Thymus (tissue), 11 donors: Measurements from ENCODE around the gene CXorf58. TPM values are rescaled to one million over a fixed set of nuclear protein-coding genes. Genes with fewer than 3 reads are reported as not detected.
"Not testable (repeated sequence)": the region's sequence is repeated elsewhere in the genome, so short reads cannot be mapped to it uniquely, and the experiment has no call there.

Source experiments
- DNase-seq, 9 donors: peaks; one replicate each; pipeline ENCODE4 v3.0.0-alpha.2; 2013; ENCODE audit warnings: low spot score in 9 of 9, low read depth in 6 of 9, missing footprints in 1 of 9
- H3K27ac ChIP-seq, 2 donors: one replicate each; pipeline ENCODE4 v1.5.1; 2013; ENCODE audit warnings: control low read depth in 1 of 2, low read depth in 1 of 2, low read length in 1 of 2, mild to moderate bottlenecking in 1 of 2, moderate library complexity in 1 of 2
- H3K27me3 ChIP-seq, 2 donors: one replicate each; pipeline ENCODE4 v1.5.1; 2013; ENCODE audit warnings: low read length in 1 of 2; ENCODE audit not compliant: control insufficient read depth in 2 of 2, insufficient read depth in 1 of 2
- H3K36me3 ChIP-seq, 2 donors: one replicate each; pipeline ENCODE4 v1.5.1; 2013; ENCODE audit warnings: low read length in 1 of 2, mild to moderate bottlenecking in 1 of 2, moderate library complexity in 1 of 2; ENCODE audit not compliant: control insufficient read depth in 2 of 2, insufficient read depth in 2 of 2
- H3K4me1 ChIP-seq, 2 donors: one replicate each; pipeline ENCODE4 v1.5.1; 2013; ENCODE audit warnings: low read length in 2 of 2; ENCODE audit not compliant: control insufficient read depth in 2 of 2, insufficient read depth in 2 of 2
- H3K4me3 ChIP-seq, 2 donors: one replicate each; pipeline ENCODE4 v1.5.1; 2013; ENCODE audit warnings: low read length in 2 of 2, control low read depth in 1 of 2, mild to moderate bottlenecking in 1 of 2
- H3K9me3 ChIP-seq, 2 donors: one replicate each; pipeline ENCODE4 v1.5.1; 2013; ENCODE audit warnings: low read length in 1 of 2, mild to moderate bottlenecking in 1 of 2; ENCODE audit not compliant: control insufficient read depth in 2 of 2, insufficient read depth in 1 of 2
- WGBS: extraction: QIAGEN DNeasy Blood & Tissue Kit; methylation state at CpG from one replicate; pipeline ENCODE4 v1.1.7; 2013; 5-methylcytosine and 5-hydroxymethylcytosine counted together
- polyA plus RNA-seq: library from polyadenylated mRNA; stranded (reverse); fragments of 200-250 nt; gene quantifications from one replicate; pipeline ENCODE4 v1.2.3, GENCODE V29; 2013
- total RNA-seq: library from RNA; stranded (reverse); fragments of 120-200 nt; gene quantifications from one replicate; pipeline ENCODE4 v1.2.4, GENCODE V29; 2013
- donor health status: healthy.

Gene CXorf58
- total and polyA plus RNA-seq, 2 donors = 0.09 to 0.18 TPM

GRCh38 chrX:23883737-23884354, 24.0 kb upstream of the CXorf58 start:
- Histone ChIP-seq H3K27ac (no peak overlapping the region), H3K27me3 (no peaks in the 10 kb centered on the region), H3K9me3 (no peaks in the 10 kb centered on the region), H3K36me3 (no peaks in the 10 kb centered on the region), H3K4me3 (no peak overlapping the region), H3K4me1 (no peaks in the 10 kb centered on the region)
- WGBS = 92% methylated on average over 9 of the region's 9 CpGs
- no peak for DNase-seq

- no peak for DNase-seq
- WGBS = 47% methylated on average over 4 of the region's 4 CpGs
- no peaks in the 10 kb centered on the region for H3K9me3 ChIP-seq
- no peak overlapping the region for H3K4me3 ChIP-seq
- no peaks in the 10 kb centered on the region for H3K27me3 ChIP-seq
- H3K27ac ChIP-seq = no peak overlapping the region
- no peaks in the 10 kb centered on the region for H3K4me1 ChIP-seq
- no peaks in the 10 kb centered on the region for H3K36me3 ChIP-seq
These were observed 23.3 kb upstream of the CXorf58 start for GRCh38 chrX:23884427-23885024.

- DNase-seq = no peak
- Histone ChIP-seq H3K4me1 (no peaks in the 10 kb centered on the region), H3K4me3 (no peak overlapping the region), H3K36me3 (no peaks in the 10 kb centered on the region), H3K27ac (no peak overlapping the region), H3K9me3 (no peaks in the 10 kb centered on the region), H3K27me3 (no peaks in the 10 kb centered on the region)
- WGBS = 97% methylated on average over 3 of the region's 3 CpGs
These were observed 22.0 kb upstream of the CXorf58 start for GRCh38 chrX:23885803-23886202.

- 98% methylated on average over 6 of the region's 6 CpGs for WGBS
- no peaks in the 10 kb centered on the region for H3K4me1 ChIP-seq
- H3K27me3 ChIP-seq = no peaks in the 10 kb centered on the region
- H3K9me3 ChIP-seq = no peaks in the 10 kb centered on the region
- H3K4me3 ChIP-seq = no peak overlapping the region
- no peak for DNase-seq
- H3K36me3 ChIP-seq = no peaks in the 10 kb centered on the region
- H3K27ac ChIP-seq = no peak overlapping the region
These were observed 20.4 kb upstream of the CXorf58 start for GRCh38 chrX:23887451-23887850.

- WGBS = 93% methylated on average over 4 of the region's 4 CpGs
- Histone ChIP-seq H3K27me3 (no peaks in the 10 kb centered on the region), H3K4me3 (no peak overlapping the region), H3K36me3 (no peaks in the 10 kb centered on the region), H3K9me3 (no peaks in the 10 kb centered on the region), H3K27ac (no peak overlapping the region), H3K4me1 (no peaks in the 10 kb centered on the region)
- no peak for DNase-seq
These were observed 19.9 kb upstream of the CXorf58 start for GRCh38 chrX:23887918-23888317.

- no peak for DNase-seq
- Histone ChIP-seq H3K36me3 (no peaks in the 10 kb centered on the region), H3K4me3 (no peak overlapping the region), H3K27me3 (no peaks in the 10 kb centered on the region), H3K27ac (no peak overlapping the region), H3K9me3 (no peaks in the 10 kb centered on the region), H3K4me1 (no peaks in the 10 kb centered on the region)
- 98% methylated on average over 3 of the region's 3 CpGs for WGBS
These were observed 18.8 kb upstream of the CXorf58 start for GRCh38 chrX:23888887-23889501.

GRCh38 chrX:23890933-23891332, 16.9 kb upstream of the CXorf58 start:
- WGBS = 99% methylated on average over 4 of the region's 4 CpGs
- Histone ChIP-seq H3K4me3 (no peak overlapping the region), H3K9me3 (no peaks in the 10 kb centered on the region), H3K36me3 (no peaks in the 10 kb centered on the region), H3K27me3 (no peaks in the 10 kb centered on the region), H3K27ac (no peak overlapping the region), H3K4me1 (no peaks in the 10 kb centered on the region)
- DNase-seq = no peak

- H3K36me3 ChIP-seq, H3K4me1 ChIP-seq, H3K27ac ChIP-seq, H3K27me3 ChIP-seq, H3K4me3 ChIP-seq, DNase-seq, H3K9me3 ChIP-seq: not testable (repeated sequence)
- WGBS = 98% methylated on average over 6 of the region's 6 CpGs
These were observed 12.8 kb upstream of the CXorf58 start for GRCh38 chrX:23894993-23895392.

GRCh38 chrX:23896539-23896938, 11.3 kb upstream of the CXorf58 start:
- not testable (repeated sequence) for H3K4me1 ChIP-seq, H3K27ac ChIP-seq, DNase-seq, H3K27me3 ChIP-seq, H3K4me3 ChIP-seq, H3K9me3 ChIP-seq, H3K36me3 ChIP-seq
- WGBS = 96% methylated on average over 4 of the region's 4 CpGs
